ENCODE data around the gene KCNC1.

The KCNC1 gene

GRCh38 chr11:17740649-17741235 is 6.2 kb downstream of the KCNC1 start:
- no peaks in the 10 kb centered on the region for H3F3A ChIP-seq (ENCODE audit: low read depth)
- no peaks in the 10 kb centered on the region for H3K9me3 ChIP-seq (ENCODE audit: insufficient read depth, low read depth, low read length)
- no peaks in the 10 kb centered on the region for H4K20me1 ChIP-seq (ENCODE audit: insufficient read depth, low read length, poor library complexity, severe bottlenecking)
- H3K36me3 ChIP-seq (ENCODE audit: insufficient read depth, low read length): no peaks in the 10 kb centered on the region
- no peak overlapping the region for H3K9ac ChIP-seq (ENCODE audit: low read depth, low read length, poor library complexity, severe bottlenecking)
- no peaks in the 10 kb centered on the region for H3K27me3 ChIP-seq (ENCODE audit: insufficient read depth, low read length, poor library complexity, severe bottlenecking)
- H3K79me2 ChIP-seq (ENCODE audit: insufficient read depth, low read length): no peaks in the 10 kb centered on the region
- H3K4me3 ChIP-seq (ENCODE audit: low read length, poor library complexity, severe bottlenecking): no peak overlapping the region
- no peaks in the 10 kb centered on the region for H3K9me2 ChIP-seq (replicated peaks; ENCODE audit: low read depth, low read length)
- H2AFZ ChIP-seq (ENCODE audit: low read length): no peak overlapping the region
- H3K4me2 ChIP-seq (ENCODE audit: low read depth, low read length, poor library complexity, severe bottlenecking): no peak overlapping the region
- TF ChIP-seq CTCF (conservative IDR thresholded peaks at IDR 0.05; ENCODE audit: low read length) (no peak), EZH2phosphoT487 (IDR thresholded peaks at IDR 0.05; ENCODE audit: borderline replicate concordance) (no peak)
- no peaks in the 10 kb centered on the region for H3K4me1 ChIP-seq (ENCODE audit: insufficient read depth, low read length, poor library complexity, severe bottlenecking)

GRCh38 chr11:17741487-17741886 is 6.9 kb downstream of the KCNC1 start:
- Histone ChIP-seq H4K20me1 (ENCODE audit: insufficient read depth, low read length, poor library complexity, severe bottlenecking) (no peaks in the 10 kb centered on the region), H3K79me2 (ENCODE audit: insufficient read depth, low read length) (no peaks in the 10 kb centered on the region), H3K4me2 (ENCODE audit: low read depth, low read length, poor library complexity, severe bottlenecking) (no peak overlapping the region), H3K27me3 (ENCODE audit: insufficient read depth, low read length, poor library complexity, severe bottlenecking) (no peaks in the 10 kb centered on the region), H3K4me3 (ENCODE audit: low read length, poor library complexity, severe bottlenecking) (no peak overlapping the region), H3K9me2 (replicated peaks; ENCODE audit: low read depth, low read length) (no peaks in the 10 kb centered on the region), H3F3A (ENCODE audit: low read depth) (no peaks in the 10 kb centered on the region), H3K36me3 (ENCODE audit: insufficient read depth, low read length) (no peaks in the 10 kb centered on the region), H3K9me3 (ENCODE audit: insufficient read depth, low read depth, low read length) (no peaks in the 10 kb centered on the region), H3K4me1 (ENCODE audit: insufficient read depth, low read length, poor library complexity, severe bottlenecking) (no peaks in the 10 kb centered on the region), H3K9ac (ENCODE audit: low read depth, low read length, poor library complexity, severe bottlenecking) (no peak overlapping the region), H2AFZ (ENCODE audit: low read length) (no peak overlapping the region)
- TF ChIP-seq CTCF (conservative IDR thresholded peaks at IDR 0.05; ENCODE audit: low read length) (no peak), EZH2phosphoT487 (IDR thresholded peaks at IDR 0.05; ENCODE audit: borderline replicate concordance) (no peak)

GRCh38 chr11:17742019-17742418 is 7.4 kb downstream of the KCNC1 start:
- H3K4me2 ChIP-seq (ENCODE audit: low read depth, low read length, poor library complexity, severe bottlenecking): no peak overlapping the region
- no peaks in the 10 kb centered on the region for H3K79me2 ChIP-seq (ENCODE audit: insufficient read depth, low read length)
- H3F3A ChIP-seq (ENCODE audit: low read depth): no peaks in the 10 kb centered on the region
- H3K9me3 ChIP-seq (ENCODE audit: insufficient read depth, low read depth, low read length): no peaks in the 10 kb centered on the region
- no peak overlapping the region for H3K9ac ChIP-seq (ENCODE audit: low read depth, low read length, poor library complexity, severe bottlenecking)
- H3K36me3 ChIP-seq (ENCODE audit: insufficient read depth, low read length): no peaks in the 10 kb centered on the region
- H3K27me3 ChIP-seq (ENCODE audit: insufficient read depth, low read length, poor library complexity, severe bottlenecking): no peaks in the 10 kb centered on the region
- TF ChIP-seq EZH2phosphoT487 (IDR thresholded peaks at IDR 0.05; ENCODE audit: borderline replicate concordance) (no peak), CTCF (conservative IDR thresholded peaks at IDR 0.05; ENCODE audit: low read length) (no peak)
- no peak overlapping the region for H2AFZ ChIP-seq (ENCODE audit: low read length)
- H4K20me1 ChIP-seq (ENCODE audit: insufficient read depth, low read length, poor library complexity, severe bottlenecking): no peaks in the 10 kb centered on the region
- no peak overlapping the region for H3K4me3 ChIP-seq (ENCODE audit: low read length, poor library complexity, severe bottlenecking)
- H3K4me1 ChIP-seq (ENCODE audit: insufficient read depth, low read length, poor library complexity, severe bottlenecking): no peaks in the 10 kb centered on the region
- no peaks in the 10 kb centered on the region for H3K9me2 ChIP-seq (replicated peaks; ENCODE audit: low read depth, low read length)

All from Loucy (cell line).